Measurements from ENCODE around the gene RMND5A.
"Not testable (repeated sequence)": the region's sequence is repeated elsewhere in the genome, so short reads cannot be mapped to it uniquely, and the experiment has no call there.

Gene RMND5A, protein sequence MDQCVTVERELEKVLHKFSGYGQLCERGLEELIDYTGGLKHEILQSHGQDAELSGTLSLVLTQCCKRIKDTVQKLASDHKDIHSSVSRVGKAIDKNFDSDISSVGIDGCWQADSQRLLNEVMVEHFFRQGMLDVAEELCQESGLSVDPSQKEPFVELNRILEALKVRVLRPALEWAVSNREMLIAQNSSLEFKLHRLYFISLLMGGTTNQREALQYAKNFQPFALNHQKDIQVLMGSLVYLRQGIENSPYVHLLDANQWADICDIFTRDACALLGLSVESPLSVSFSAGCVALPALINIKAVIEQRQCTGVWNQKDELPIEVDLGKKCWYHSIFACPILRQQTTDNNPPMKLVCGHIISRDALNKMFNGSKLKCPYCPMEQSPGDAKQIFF

GRCh38 chr2:86719637-86720539 is at the start of gene RMND5A:
Gene RMND5A, plus strand, starts transcription at chr2:86720291. Its CDS starts 377 bp downstream, at chr2:86720668.
- not testable (repeated sequence) for DNase-seq

- no peak for DNase-seq
Measured at GRCh38 chr2:86671337-86671981, 48.6 kb upstream of the RMND5A start.

- DNase-seq = no peak
Measured at GRCh38 chr2:86672027-86672545, 48.0 kb upstream of the RMND5A start.

- DNase-seq = no peak
Measured at GRCh38 chr2:86673011-86673410, 47.1 kb upstream of the RMND5A start.

GRCh38 chr2:86673986-86674670 is 46.0 kb upstream of the RMND5A start:
- no peak for DNase-seq

- DNase-seq = no peak
Measured at GRCh38 chr2:86675104-86675503, 45.0 kb upstream of the RMND5A start.

GRCh38 chr2:86675511-86676015 is 44.5 kb upstream of the RMND5A start:
- no peak for DNase-seq

DNA sequence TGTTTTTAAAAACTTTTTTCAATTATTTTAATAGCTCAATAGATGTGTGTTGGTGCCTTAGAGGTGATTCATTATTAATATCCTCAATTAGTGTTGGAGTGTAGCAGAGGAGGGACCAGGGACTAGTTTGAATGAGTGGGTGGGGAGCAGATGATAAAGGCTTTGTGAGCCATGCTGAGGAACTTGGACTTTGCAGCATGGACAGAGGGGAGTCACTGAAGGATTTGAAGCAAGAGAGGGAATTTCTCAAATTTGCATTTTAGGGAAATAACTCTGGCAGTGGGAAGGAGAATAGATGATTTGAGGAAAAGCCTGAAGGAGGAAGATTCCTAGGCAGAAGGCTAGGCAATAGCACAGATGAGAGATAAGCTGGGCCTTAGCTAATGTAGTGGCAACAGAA is 42.3 kb upstream of the RMND5A start:
- DNase-seq = no peak

DNA sequence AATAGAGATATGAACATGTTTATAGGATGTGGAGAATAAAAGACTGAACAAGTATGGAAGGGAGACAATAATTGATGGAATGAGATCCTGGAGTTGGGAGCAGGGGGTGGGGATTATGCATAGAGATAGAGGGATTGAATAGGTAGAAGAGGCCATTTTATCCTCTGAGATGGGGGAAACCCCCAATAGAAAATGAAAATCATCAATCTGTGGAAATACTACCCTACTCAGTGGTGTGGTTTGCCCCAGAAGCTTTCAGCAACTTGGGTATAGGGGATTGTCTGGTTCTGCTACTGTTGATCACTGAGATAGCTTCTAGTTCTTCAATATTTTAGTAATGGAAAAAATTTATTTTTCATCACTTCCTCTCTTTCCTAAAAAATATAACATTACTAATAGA is 41.1 kb upstream of the RMND5A start:
- DNase-seq = no peak

- no peak for DNase-seq
Measured at GRCh38 chr2:86685351-86685750, 34.7 kb upstream of the RMND5A start.

GRCh38 chr2:86686460-86686859 is 33.6 kb upstream of the RMND5A start:
- no peak for DNase-seq

DNA sequence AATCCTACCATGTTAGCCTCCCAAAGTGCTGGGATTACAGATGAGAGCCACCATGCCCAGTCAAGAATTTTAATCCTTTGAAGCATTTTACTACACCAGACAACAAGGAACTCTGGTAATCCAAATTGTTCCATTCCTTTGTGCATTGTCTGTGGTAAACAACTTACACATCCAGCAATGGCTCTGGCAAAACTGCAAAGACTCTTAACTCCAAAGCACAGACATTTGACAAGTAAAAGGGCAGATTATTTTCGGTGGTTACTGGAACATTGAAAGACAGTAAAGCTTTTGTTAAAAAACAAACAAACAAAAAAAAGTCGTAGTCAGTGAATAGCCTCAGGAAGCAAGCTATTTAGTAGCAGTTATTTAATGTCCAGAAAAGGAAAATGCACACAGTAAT is 33.2 kb upstream of the RMND5A start:
- DNase-seq = no peak

- DNase-seq = no peak
Measured at GRCh38 chr2:86695053-86695691, 24.9 kb upstream of the RMND5A start.

DNA sequence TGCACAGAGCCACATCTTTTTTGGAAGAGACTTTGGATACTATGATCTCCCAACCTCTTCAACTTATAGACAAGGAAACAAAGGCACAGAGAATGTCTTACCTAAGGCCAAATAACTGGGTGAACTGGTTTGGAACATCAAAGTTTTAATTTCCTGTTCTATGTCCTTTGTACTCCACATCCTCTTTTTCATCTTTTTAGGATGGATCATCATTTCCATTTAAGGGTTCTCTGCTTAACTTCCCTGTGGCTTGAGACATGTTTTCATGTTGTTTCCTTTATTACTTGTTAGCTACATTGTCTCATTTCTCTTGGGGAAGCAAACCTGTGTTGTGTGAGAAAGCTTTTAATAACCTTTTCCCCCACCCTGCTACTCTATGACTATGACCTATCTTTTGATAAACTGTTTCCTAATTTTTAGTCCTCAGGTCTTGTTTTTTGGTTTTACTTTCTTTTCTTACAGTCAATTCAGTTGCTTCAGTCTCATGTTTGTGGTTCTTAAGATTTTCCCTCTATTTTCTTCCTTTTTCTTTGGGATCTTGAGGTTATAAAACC is 22.5 kb upstream of the RMND5A start:
- no peak for DNase-seq

- no peak for DNase-seq
Measured at GRCh38 chr2:86700690-86701089, 19.4 kb upstream of the RMND5A start.

DNA sequence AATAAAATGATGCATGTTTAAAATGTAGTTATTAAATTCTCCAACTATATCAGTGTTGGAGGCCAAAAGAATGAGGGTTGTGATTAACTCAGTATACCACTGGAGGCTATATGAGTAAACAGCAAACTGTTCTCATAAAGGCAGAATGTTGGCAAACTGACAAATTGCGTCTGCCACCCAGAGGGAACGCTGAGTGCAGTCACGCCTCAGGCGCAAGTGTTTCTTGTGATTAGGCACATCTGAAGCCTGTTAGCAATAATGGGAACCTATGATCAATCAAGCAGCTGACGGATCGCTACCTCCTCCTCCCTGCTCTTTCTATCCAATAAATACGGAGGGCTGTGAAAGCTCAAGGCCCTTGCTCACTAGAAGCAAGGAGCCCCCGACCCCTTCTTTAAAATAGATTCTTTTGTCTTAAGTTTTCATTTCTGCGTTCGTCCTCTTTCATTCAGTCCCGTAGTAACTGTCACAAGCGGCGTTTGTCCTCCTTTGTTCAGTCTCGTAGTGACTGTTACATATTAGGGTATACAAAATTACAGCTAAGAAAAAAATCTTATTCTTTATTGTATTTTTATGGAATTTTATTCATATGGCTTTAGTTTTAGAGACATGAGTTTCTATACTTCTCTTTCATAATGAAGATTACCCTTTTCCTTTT is 16.3 kb upstream of the RMND5A start:
- no peak for DNase-seq

DNA sequence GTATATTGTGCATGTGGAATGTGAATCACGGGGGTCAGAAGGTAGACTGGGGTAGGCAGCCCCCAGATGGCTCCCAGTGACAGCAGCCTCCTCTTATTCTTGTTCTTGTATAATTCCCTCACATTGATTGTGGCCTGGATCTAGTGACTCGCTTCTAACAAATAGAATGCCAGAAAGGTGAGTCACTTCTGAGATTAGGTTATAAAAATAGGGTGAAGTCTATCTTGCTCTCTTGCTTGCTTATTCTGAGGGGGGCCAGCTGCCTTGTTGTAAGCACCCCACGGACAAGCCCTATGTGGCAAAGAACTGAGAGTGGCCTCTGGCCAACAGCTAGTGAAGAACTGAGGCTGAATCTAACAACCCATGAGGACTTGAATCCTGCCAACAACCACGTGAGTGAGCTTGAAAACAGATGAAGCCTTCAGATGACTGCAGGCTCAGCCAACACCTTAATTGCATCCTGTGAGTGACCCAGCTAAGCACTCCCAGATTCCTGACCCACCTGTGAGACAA is 15.6 kb upstream of the RMND5A start:
- no peak for DNase-seq

GRCh38 chr2:86706220-86706619 is 13.9 kb upstream of the RMND5A start:
- DNase-seq = no peak

- DNase-seq = no peak
Measured at GRCh38 chr2:86706935-86707334, 13.2 kb upstream of the RMND5A start.

DNA sequence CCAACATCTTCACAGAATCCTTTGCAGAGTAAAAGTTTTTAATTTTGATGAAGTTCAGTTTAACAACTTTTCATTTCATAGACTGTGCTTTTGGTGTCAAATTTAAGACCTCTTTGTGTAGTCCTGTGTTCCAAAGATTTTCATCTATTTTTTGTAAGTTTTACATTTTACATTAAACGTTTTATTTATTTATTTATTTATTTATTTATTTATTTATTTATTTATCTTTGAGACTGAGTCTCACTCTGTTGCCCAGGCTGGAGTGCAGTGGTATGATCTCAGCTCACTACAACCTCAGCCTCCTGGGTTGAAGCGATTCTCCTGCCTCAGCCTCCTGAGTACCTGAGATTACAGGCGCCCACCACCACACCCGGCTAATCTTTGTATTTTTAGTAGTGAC is 12.0 kb upstream of the RMND5A start:
- DNase-seq = not testable (repeated sequence)
